GM12878 (cell line): ENCODE data around the gene IGF1R. TPM values are rescaled to one million over a fixed set of nuclear protein-coding genes. Genes with fewer than 3 reads are reported as not detected.

Experiments
- ATAC-seq: fragments of 200-7000 bp; cut with Tn5 transposase; 3 replicates; pipeline ENCODE4 v1.9.1; 2020; ENCODE audit warnings: mild to moderate bottlenecking, moderate library complexity
- BruUV-seq: library from RNA; stranded (reverse); fragments of 400-500 nt; replicated peaks from 2 replicates; lab custom pipeline; 2021; lab: Mats Ljungman, UMichigan
- CTCF ChIA-PET: fragments of 300-600 bp; sonication (Branson Sonifier 250); formaldehyde crosslinking; extraction: SDS; loops from one replicate; lab custom pipeline; 2021; ENCODE audit warnings: inconsistent platforms; lab: Yijun Ruan, JAX
- POLR2A ChIA-PET: fragments of 350-600 bp; formaldehyde crosslinking; extraction: SDS; loops from one replicate; lab custom pipeline; 2021; ENCODE audit warnings: inconsistent platforms; lab: Charles Lee
- RAD21 ChIA-PET: fragments of 300-600 bp; sonication (Branson Sonifier 250); formaldehyde crosslinking; loops from one replicate; lab custom pipeline; 2023; ENCODE audit warnings: antibody characterized with exemption; ENCODE audit not compliant: unreplicated experiment; lab: Charles Lee
- SMC1A ChIA-PET: fragments of 300-600 bp; sonication (Branson Sonifier 250); formaldehyde crosslinking; loops from one replicate; lab custom pipeline; 2023; ENCODE audit not compliant: unreplicated experiment, uncharacterized antibody; lab: Charles Lee
- DNase-seq: peaks from one replicate; pipeline ENCODE4 v3.0.0-alpha.2; 2011; ENCODE audit warnings: low read depth, low spot score
- FAIRE-seq: peaks from 3 replicates; lab custom pipeline; 2011; peaks lifted over from hg19 to GRCh38; lab: Jason Lieb, UNC
- H2AFZ ChIP-seq: 2 replicates; pipeline ENCODE4 v1.6.0; 2011; ENCODE audit warnings: low read depth, low read length, control low read depth; ENCODE audit not compliant: control insufficient read depth
- H3K27ac ChIP-seq: 2 replicates; pipeline ENCODE4 v1.5.1; 2011; ENCODE audit warnings: control low read depth; ENCODE audit not compliant: control insufficient read depth, insufficient read depth
- H3K27me3 ChIP-seq, 2 experiments: replicated peaks in 1 of 2; 2 replicates each; pipeline versions ENCODE4 v1.6.0 to v1.6.1; 2011; ENCODE audit warnings: low read length in 1 of 2; ENCODE audit not compliant: control insufficient read depth in 2 of 2, insufficient read depth in 2 of 2
- H3K36me3 ChIP-seq, 2 experiments: 2 replicates each; pipeline ENCODE4 v1.5.1; 2011; ENCODE audit warnings: low read length in 1 of 2; ENCODE audit not compliant: control insufficient read depth in 2 of 2, insufficient read depth in 2 of 2
- H3K4me1 ChIP-seq: 2 replicates; pipeline ENCODE4 v1.6.1; 2011; ENCODE audit warnings: mild to moderate bottlenecking, low read length, moderate library complexity, mixed read lengths; ENCODE audit not compliant: control insufficient read depth, insufficient read depth
- H3K4me2 ChIP-seq: 2 replicates; pipeline ENCODE4 v1.6.0; 2011; ENCODE audit warnings: control low read depth; ENCODE audit not compliant: control insufficient read depth, insufficient read depth
- H3K4me3 ChIP-seq: fragments of 200-600 bp; sonication (generic); 2 replicates; pipeline ENCODE4 v1.5.1; 2016
- H3K79me2 ChIP-seq: 2 replicates; pipeline ENCODE4 v1.6.0; 2011; ENCODE audit warnings: low read length; ENCODE audit not compliant: control insufficient read depth, insufficient read depth
- H3K9ac ChIP-seq: 2 replicates; pipeline ENCODE4 v1.8.0; 2011; ENCODE audit warnings: low read length, control low read depth, mixed read lengths; ENCODE audit not compliant: control insufficient read depth, insufficient read depth
- H3K9me3 ChIP-seq: replicated peaks from 3 replicates; pipeline ENCODE4 v1.5.1; 2011; ENCODE audit warnings: mild to moderate bottlenecking, low read length; ENCODE audit not compliant: control insufficient read depth, insufficient read depth
- H4K20me1 ChIP-seq: 2 replicates; pipeline ENCODE4 v1.6.0; 2011; ENCODE audit not compliant: control insufficient read depth, insufficient read depth
- EED ChIP-seq: sonication (generic); IDR thresholded peaks from 2 replicates; pipeline ENCODE4 v1.6.1; 2016; ENCODE audit warnings: antibody characterized with exemption, low read depth
- IRF4 ChIP-seq: IDR thresholded peaks from 2 replicates; pipeline ENCODE4 v1.6.1; 2011; ENCODE audit warnings: low read depth, low read length
- MYC ChIP-seq: IDR thresholded peaks from 2 replicates; pipeline ENCODE4 v1.6.1; 2011; ENCODE audit warnings: mild to moderate bottlenecking, low read length, moderate library complexity, inconsistent platforms; ENCODE audit not compliant: insufficient read depth, insufficient replicate concordance, insufficient read length, severe bottlenecking
- RAD51 ChIP-seq: fragments of 450-650 bp; IDR thresholded peaks from 2 replicates; pipeline ENCODE4 v1.6.1; 2016; ENCODE audit warnings: moderate library complexity, mild to moderate bottlenecking, inconsistent platforms
- RBBP5 ChIP-seq: fragments of 200-600 bp; sonication (generic); conservative IDR thresholded peaks from 2 replicates; pipeline ENCODE4 v1.6.1; 2016
- SRF ChIP-seq, 2 experiments: IDR thresholded peaks; 2 replicates each; pipeline ENCODE4 v1.6.1; 2011; ENCODE audit warnings: low read depth in 2 of 2, low read length in 2 of 2, mild to moderate bottlenecking in 1 of 2, moderate library complexity in 1 of 2
- ZNF207 ChIP-seq: fragments of 450-650 bp; IDR thresholded peaks from 2 replicates; pipeline ENCODE4 v1.6.1; 2014; ENCODE audit warnings: antibody characterized with exemption, mild to moderate bottlenecking, borderline replicate concordance
- in situ Hi-C: fragments of 300-500 bp; cut with MboI; formaldehyde crosslinking; loops from 9 replicates; pipeline ENCODE4 v1.14.3; 2018; ENCODE audit warnings: mixed read lengths
- intact Hi-C: fragments of 100-400 bp; cut with micrococcal nuclease; formaldehyde crosslinking; loops from one replicate; pipeline ENCODE4 v1.14.2; 2022; ENCODE audit not compliant: unreplicated experiment
- polyA plus RNA-seq, 11 experiments: library from polyadenylated mRNA; depleted of rRNA in 4 of 11; unstranded in 6 of 11; stranded (reverse) in 5 of 11; fragments of >200 nt; fragmentation: Nextera tagmentation in 4 of 11; fragmentation: Illumina TruSeq in 1 of 11; extraction: Ambion mirVana in 4 of 11; extraction: Trizol in 1 of 11; gene quantifications; 1 replicate in 1 of 11; 2 replicates in 10 of 11; pipeline versions ENCODE4 v1.2.1 to v1.2.3, GENCODE V29; 2011 to 2016; ENCODE audit warnings: inconsistent platforms in 2 of 11, missing spikeins in 2 of 11, low read depth in 1 of 11
- total RNA-seq, 4 experiments: library from RNA; depleted of rRNA in 3 of 4; stranded (reverse); fragments of >200 nt in 3 of 4; fragmentation: Illumina TruSeq in 1 of 4; extraction: Trizol in 1 of 4; gene quantifications; 2 replicates each; pipeline versions ENCODE4 v1.2.1 to v1.2.3, GENCODE V29; 2013 to 2021
- TF ChIP-seq, protein P1 (sequence below): IDR thresholded peaks from 2 replicates; pipeline ENCODE4 v1.6.1; 2012; ENCODE audit warnings: mild to moderate bottlenecking, low read depth, low read length
- TF ChIP-seq, protein P2 (sequence below): fragments of 450-650 bp; IDR thresholded peaks from 2 replicates; pipeline ENCODE4 v1.6.1; 2014; ENCODE audit warnings: mild to moderate bottlenecking

The IGF1R gene
- total and polyA plus RNA-seq, 10 of the 15 experiments (the other 5 are each of a cell fraction or from before 2014, with no cell fraction given) = 0.03 to 2.7 (median 0.66) TPM

DNA sequence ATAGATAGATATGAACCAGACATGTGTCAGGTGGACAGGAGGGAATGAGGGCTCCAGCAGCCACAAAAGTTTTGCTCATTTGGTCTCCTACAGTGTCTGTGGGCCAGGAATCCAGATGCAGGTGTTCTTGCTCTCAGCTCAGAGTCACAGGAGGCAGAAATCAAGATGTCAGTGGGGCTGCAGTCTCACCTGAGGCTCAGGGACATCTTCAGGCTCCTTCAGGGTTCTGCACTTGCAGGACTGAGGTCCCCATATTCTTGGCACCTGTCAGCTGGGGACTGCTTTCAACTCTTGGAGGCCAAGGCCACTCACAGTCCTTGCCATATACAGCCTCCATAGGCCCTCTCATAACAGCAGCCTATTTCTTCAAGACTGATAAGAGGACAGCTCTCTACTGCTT is 301.9 kb downstream of the IGF1R start:
- Histone ChIP-seq H3K9me3 (no peaks in the 10 kb centered on the region), H3K27ac (no peak overlapping the region), H3K9ac (no peak overlapping the region), H4K20me1 (no peaks in the 10 kb centered on the region), H3K4me1 (peaks cover 25% of the 10 kb centered on the region), H3K36me3 (no peaks in the 10 kb centered on the region), H3K79me2 (no peaks in the 10 kb centered on the region), H3K4me2 (no peak overlapping the region), H3K4me3 (no peak overlapping the region), H2AFZ (no peak overlapping the region), H3K27me3 (no peaks in the 10 kb centered on the region)
- ChIA-PET RAD21 (interaction anchor here (3.3 to 4.4 kb wide), 2 partner anchors 12 to 108 kb away, joined by 33 to 40 read pairs; no protein-coding TSS in a partner anchor), POLR2A (interaction anchor here (1.2 kb wide), 1 partner anchor 13 kb away, joined by 4 read pairs; no protein-coding TSS in a partner anchor), SMC1A (interaction anchor here (2.3 to 4.3 kb wide), 2 partner anchors 11 to 123 kb away, joined by 9 to 59 read pairs; no protein-coding TSS in a partner anchor), CTCF (interaction anchor here (0.8 to 2.9 kb wide), 4 partner anchors 10 to 107 kb away, joined by 5 to 14 read pairs (median 8); no protein-coding TSS in a partner anchor)
- no peak for TF ChIP-seq MYC
- no peak for TF ChIP-seq EED
- TF ChIP-seq, protein P1, sequence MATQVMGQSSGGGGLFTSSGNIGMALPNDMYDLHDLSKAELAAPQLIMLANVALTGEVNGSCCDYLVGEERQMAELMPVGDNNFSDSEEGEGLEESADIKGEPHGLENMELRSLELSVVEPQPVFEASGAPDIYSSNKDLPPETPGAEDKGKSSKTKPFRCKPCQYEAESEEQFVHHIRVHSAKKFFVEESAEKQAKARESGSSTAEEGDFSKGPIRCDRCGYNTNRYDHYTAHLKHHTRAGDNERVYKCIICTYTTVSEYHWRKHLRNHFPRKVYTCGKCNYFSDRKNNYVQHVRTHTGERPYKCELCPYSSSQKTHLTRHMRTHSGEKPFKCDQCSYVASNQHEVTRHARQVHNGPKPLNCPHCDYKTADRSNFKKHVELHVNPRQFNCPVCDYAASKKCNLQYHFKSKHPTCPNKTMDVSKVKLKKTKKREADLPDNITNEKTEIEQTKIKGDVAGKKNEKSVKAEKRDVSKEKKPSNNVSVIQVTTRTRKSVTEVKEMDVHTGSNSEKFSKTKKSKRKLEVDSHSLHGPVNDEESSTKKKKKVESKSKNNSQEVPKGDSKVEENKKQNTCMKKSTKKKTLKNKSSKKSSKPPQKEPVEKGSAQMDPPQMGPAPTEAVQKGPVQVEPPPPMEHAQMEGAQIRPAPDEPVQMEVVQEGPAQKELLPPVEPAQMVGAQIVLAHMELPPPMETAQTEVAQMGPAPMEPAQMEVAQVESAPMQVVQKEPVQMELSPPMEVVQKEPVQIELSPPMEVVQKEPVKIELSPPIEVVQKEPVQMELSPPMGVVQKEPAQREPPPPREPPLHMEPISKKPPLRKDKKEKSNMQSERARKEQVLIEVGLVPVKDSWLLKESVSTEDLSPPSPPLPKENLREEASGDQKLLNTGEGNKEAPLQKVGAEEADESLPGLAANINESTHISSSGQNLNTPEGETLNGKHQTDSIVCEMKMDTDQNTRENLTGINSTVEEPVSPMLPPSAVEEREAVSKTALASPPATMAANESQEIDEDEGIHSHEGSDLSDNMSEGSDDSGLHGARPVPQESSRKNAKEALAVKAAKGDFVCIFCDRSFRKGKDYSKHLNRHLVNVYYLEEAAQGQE = no peak
- no peak for TF ChIP-seq RBBP5
- TF ChIP-seq SRF (IDR thresholded peaks at IDR 0.05; ENCODE audit: low read depth in 2 of 2, low read length in 2 of 2) = no peak
- TF ChIP-seq IRF4 = no peak
- no peak for TF ChIP-seq ZNF207
- no peak for TF ChIP-seq RAD51
- TF ChIP-seq, protein P2, sequence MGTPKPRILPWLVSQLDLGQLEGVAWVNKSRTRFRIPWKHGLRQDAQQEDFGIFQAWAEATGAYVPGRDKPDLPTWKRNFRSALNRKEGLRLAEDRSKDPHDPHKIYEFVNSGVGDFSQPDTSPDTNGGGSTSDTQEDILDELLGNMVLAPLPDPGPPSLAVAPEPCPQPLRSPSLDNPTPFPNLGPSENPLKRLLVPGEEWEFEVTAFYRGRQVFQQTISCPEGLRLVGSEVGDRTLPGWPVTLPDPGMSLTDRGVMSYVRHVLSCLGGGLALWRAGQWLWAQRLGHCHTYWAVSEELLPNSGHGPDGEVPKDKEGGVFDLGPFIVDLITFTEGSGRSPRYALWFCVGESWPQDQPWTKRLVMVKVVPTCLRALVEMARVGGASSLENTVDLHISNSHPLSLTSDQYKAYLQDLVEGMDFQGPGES = no peak
- FAIRE-seq (no peak), DNase-seq (no peak), ATAC-seq (no peak)
- intact Hi-C loops (loop anchor here (5.0 kb wide), 2 partner anchors 127 to 173 kb away; no protein-coding TSS in a partner anchor), in situ Hi-C loops (no loop called here)
- BruUV-seq = no TSS peak
